HG03442 (cell line): Measurements from ENCODE around the gene TNFRSF13B.
"Not testable (repeated sequence)": the region's sequence is repeated elsewhere in the genome, so short reads cannot be mapped to it uniquely, and the experiment has no call there.

Experiments
- ATAC-seq: cut with Tn5 transposase; IDR thresholded peaks from one replicate; pipeline ENCODE4 v1.9.1; 2021; ENCODE audit warnings: mild to moderate bottlenecking, moderate library complexity; ENCODE audit not compliant: unreplicated experiment

Gene TNFRSF13B

GRCh38 chr17:16971458-16972338, at the start of gene TNFRSF13B:
TNFRSF13B (minus strand) TSS chr17:16972118; CDS start chr17:16972075, 43 bp downstream.
- peak; percentile 32 for ATAC-seq

GRCh38 chr17:17021194-17021863, 49.4 kb upstream of the TNFRSF13B start:
- ATAC-seq = no peak

- ATAC-seq = no peak
Observed at GRCh38 chr17:17020821-17021193, 48.9 kb upstream of the TNFRSF13B start.

- ATAC-seq = no peak
Observed at GRCh38 chr17:17019891-17020456, 48.1 kb upstream of the TNFRSF13B start.

- ATAC-seq = no peak
Observed at GRCh38 chr17:17019430-17019762, 47.5 kb upstream of the TNFRSF13B start.

GRCh38 chr17:17018612-17019429, 46.9 kb upstream of the TNFRSF13B start:
- ATAC-seq = no peak

- no peak for ATAC-seq
Observed at GRCh38 chr17:17018021-17018441, 46.1 kb upstream of the TNFRSF13B start.

GRCh38 chr17:17017343-17018014, 45.6 kb upstream of the TNFRSF13B start:
- ATAC-seq = no peak

- not testable (repeated sequence) for ATAC-seq
Observed at GRCh38 chr17:17016199-17017197, 44.6 kb upstream of the TNFRSF13B start.

- no peak for ATAC-seq
Observed at GRCh38 chr17:17015230-17015629, 43.3 kb upstream of the TNFRSF13B start.

- not testable (repeated sequence) for ATAC-seq
Observed at GRCh38 chr17:17014748-17015124, 42.8 kb upstream of the TNFRSF13B start.

- ATAC-seq = not testable (repeated sequence)
Observed at GRCh38 chr17:17013828-17014747, 42.2 kb upstream of the TNFRSF13B start.

- not testable (repeated sequence) for ATAC-seq
Observed at GRCh38 chr17:17011043-17011907, 39.4 kb upstream of the TNFRSF13B start.

- not testable (repeated sequence) for ATAC-seq
Observed at GRCh38 chr17:17010545-17011034, 38.7 kb upstream of the TNFRSF13B start.

GRCh38 chr17:17009972-17010371, 38.1 kb upstream of the TNFRSF13B start:
- not testable (repeated sequence) for ATAC-seq

GRCh38 chr17:17008621-17009397, 36.9 kb upstream of the TNFRSF13B start:
- not testable (repeated sequence) for ATAC-seq
